Peyer's patch (tissue), 4 donors: ENCODE measurements around the gene B3GALT6. TPM values are rescaled to one million over a fixed set of nuclear protein-coding genes. Genes with fewer than 3 reads are reported as not detected.
A peak's percentile ranks its signal among the peaks of the same experiment; 100 is the strongest.

ENCODE experiments used
- DNase-seq, 3 donors: peaks; one replicate each; pipeline ENCODE4 v3.0.0-alpha.2; 2017 to 2019
- H3K27ac ChIP-seq, 4 donors: fragments of 200-600 bp; sonication (generic); one replicate each; pipeline ENCODE4 v1.5.1; 2016 to 2019
- H3K27me3 ChIP-seq, 2 donors: fragments of 200-600 bp; sonication (generic); one replicate each; pipeline ENCODE4 v1.5.1; 2019
- H3K36me3 ChIP-seq, 3 donors: fragments of 200-600 bp; sonication (generic); one replicate each; pipeline ENCODE4 v1.5.1; 2016 to 2019
- H3K4me1 ChIP-seq, 4 donors: fragments of 200-600 bp; sonication (generic); one replicate each; pipeline ENCODE4 v1.5.1; 2016 to 2019
- H3K4me3 ChIP-seq, 4 donors: fragments of 200-600 bp; sonication (generic); 1 replicate in 3 of 4; 2 replicates in 1 of 4; pipeline ENCODE4 v1.5.1; 2016 to 2019; ENCODE audit warnings: mild to moderate bottlenecking in 1 of 4
- H3K9me3 ChIP-seq, 4 donors: fragments of 200-600 bp; sonication (generic); one replicate each; pipeline ENCODE4 v1.5.1; 2016 to 2019; ENCODE audit warnings: mild to moderate bottlenecking in 1 of 4
- CTCF ChIP-seq, 6 experiments: fragments of 450-650 bp in 4 of 6; fragments of 200-600 bp in 2 of 6; sonication (generic) in 1 of 6; IDR thresholded peaks; one replicate each; pipeline ENCODE4 v1.5.1; 2017 to 2019; ENCODE audit warnings: antibody characterized with exemption in 6 of 6, mild to moderate bottlenecking in 3 of 6, moderate library complexity in 1 of 6
- POLR2A ChIP-seq, 2 donors: fragments of 450-650 bp; IDR thresholded peaks; one replicate each; pipeline ENCODE4 v1.5.1; 2017; ENCODE audit warnings: antibody characterized with exemption in 2 of 2, mild to moderate bottlenecking in 2 of 2, moderate library complexity in 2 of 2
- total RNA-seq, 4 donors: library from RNA; depleted of rRNA; stranded (reverse); fragments of >200 nt; gene quantifications; one replicate each; pipeline ENCODE4 v1.1.0, GENCODE V29; 2016

Gene B3GALT6
- total RNA-seq, 4 donors from 2014 or later, result 9.1 to 13.4 (median 10.6) TPM

- H3K9me3 ChIP-seq, result no peaks in the 10 kb centered on the region
- no peak for TF ChIP-seq POLR2A (IDR thresholded peaks at IDR 0.05)
- TF ChIP-seq CTCF (IDR thresholded peaks at IDR 0.05), result no peak
- H3K4me1 ChIP-seq, result peaks cover 5 to 50% (median 28%) of the 10 kb centered on the region in 4 donors
- peak overlapping the region; percentile 85 to 97 (median 94) for H3K4me3 ChIP-seq
- no peak for DNase-seq
- H3K27ac ChIP-seq, result peak overlapping the region; percentile 83 to 91 (median 86)
- H3K36me3 ChIP-seq, result no peaks in the 10 kb centered on the region
- H3K27me3 ChIP-seq, result no peaks in the 10 kb centered on the region
These were observed 42.4 kb downstream of the B3GALT6 start for GRCh38 chr1:1274299-1274930.

- Histone ChIP-seq H3K27me3 (no peaks in the 10 kb centered on the region), H3K9me3 (no peaks in the 10 kb centered on the region), H3K4me1 (peaks cover 5 to 47% (median 28%) of the 10 kb centered on the region in 4 donors), H3K4me3 (no peak overlapping the region), H3K27ac (no peak overlapping the region), H3K36me3 (no peaks in the 10 kb centered on the region)
- DNase-seq, result no peak
- no peak for TF ChIP-seq CTCF (IDR thresholded peaks at IDR 0.05)
- no peak for TF ChIP-seq POLR2A (IDR thresholded peaks at IDR 0.05)
These were observed 42.9 kb downstream of the B3GALT6 start for GRCh38 chr1:1274931-1275431.

GRCh38 chr1:1275836-1276235 lies 43.8 kb downstream of the B3GALT6 start:
- H3K27me3 ChIP-seq, result no peaks in the 10 kb centered on the region
- TF ChIP-seq POLR2A (IDR thresholded peaks at IDR 0.05) (no peak), CTCF (IDR thresholded peaks at IDR 0.05) (no peak)
- H3K9me3 ChIP-seq, result no peaks in the 10 kb centered on the region
- no peak overlapping the region for H3K27ac ChIP-seq
- DNase-seq, result no peak
- H3K4me1 ChIP-seq, result peaks cover 5 to 44% (median 21%) of the 10 kb centered on the region in 4 donors
- H3K36me3 ChIP-seq, result no peaks in the 10 kb centered on the region
- H3K4me3 ChIP-seq, result no peak overlapping the region

GRCh38 chr1:1278620-1279019 lies 46.6 kb downstream of the B3GALT6 start:
- no peaks in the 10 kb centered on the region for H3K9me3 ChIP-seq
- H3K27ac ChIP-seq, result no peak overlapping the region
- H3K4me1 ChIP-seq, result peaks cover 0 to 40% (median 6%) of the 10 kb centered on the region in 4 donors
- peak in 1 of 6 experiments; percentile 10 for TF ChIP-seq CTCF (IDR thresholded peaks at IDR 0.05)
- no peak for TF ChIP-seq POLR2A (IDR thresholded peaks at IDR 0.05)
- no peaks in the 10 kb centered on the region for H3K27me3 ChIP-seq
- no peak for DNase-seq
- H3K4me3 ChIP-seq, result no peak overlapping the region
- H3K36me3 ChIP-seq, result no peaks in the 10 kb centered on the region

GRCh38 chr1:1279028-1279427 lies 47.0 kb downstream of the B3GALT6 start:
- Histone ChIP-seq H3K36me3 (no peaks in the 10 kb centered on the region), H3K27me3 (no peaks in the 10 kb centered on the region), H3K4me1 (peaks cover 0 to 40% (median 6%) of the 10 kb centered on the region in 4 donors), H3K4me3 (no peak overlapping the region), H3K9me3 (no peaks in the 10 kb centered on the region), H3K27ac (no peak overlapping the region)
- no peak for DNase-seq
- no peak for TF ChIP-seq CTCF (IDR thresholded peaks at IDR 0.05)
- TF ChIP-seq POLR2A (IDR thresholded peaks at IDR 0.05), result no peak
